PC-9 (cell line): ENCODE data around the gene PKNOX2. TPM values are rescaled to one million over a fixed set of nuclear protein-coding genes. Genes with fewer than 3 reads are reported as not detected.
A peak's percentile ranks its signal among the peaks of the same experiment; 100 is the strongest.

ENCODE experiments used
- BruUV-seq: library from RNA; stranded (reverse); fragments of 400-500 nt; replicated peaks from 2 replicates; lab custom pipeline; 2021; lab: Mats Ljungman, UMichigan
- CTCF ChIA-PET: fragments of 300-600 bp; sonication (Branson Sonifier 250); formaldehyde crosslinking; loops from one replicate; lab custom pipeline; 2022; ENCODE audit warnings: antibody characterized with exemption; lab: Charles Lee
- POLR2A ChIA-PET: fragments of 300-600 bp; sonication (Branson Sonifier 250); formaldehyde crosslinking; loops from one replicate; lab custom pipeline; 2022; ENCODE audit warnings: antibody characterized with exemption; ENCODE audit not compliant: unreplicated experiment; lab: Charles Lee
- DNase-seq, 2 experiments: peaks; one replicate each; pipeline versions ENCODE4 v3.0.0 to v3.0.0-alpha.2; 2015 to 2022; ENCODE audit warnings: mixed read lengths in 1 of 2
- H2AFZ ChIP-seq: fragments of 200-600 bp; sonication (generic); 2 replicates; pipeline ENCODE4 v1.8.1; 2017; ENCODE audit warnings: antibody characterized with exemption
- H3F3A ChIP-seq: fragments of 200-600 bp; sonication (generic); 2 replicates; pipeline ENCODE4 v1.8.1; 2017; ENCODE audit warnings: antibody characterized with exemption, mild to moderate bottlenecking, low read depth; ENCODE audit not compliant: insufficient read depth
- H3K27ac ChIP-seq: fragments of 200-600 bp; sonication (generic); 2 replicates; pipeline ENCODE4 v1.6.1; 2016; ENCODE audit warnings: mixed run types
- H3K27me3 ChIP-seq: fragments of 200-600 bp; sonication (generic); 2 replicates; pipeline ENCODE4 v1.6.1; 2016; ENCODE audit warnings: low read depth, mixed run types; ENCODE audit not compliant: insufficient read depth
- H3K36me3 ChIP-seq: fragments of 200-600 bp; sonication (generic); 2 replicates; pipeline ENCODE4 v1.6.1; 2016; ENCODE audit warnings: low read depth, mixed run types
- H3K4me1 ChIP-seq: fragments of 200-600 bp; sonication (generic); replicated peaks from 2 replicates; pipeline ENCODE4 v1.6.1; 2016; ENCODE audit warnings: mixed run types; ENCODE audit not compliant: insufficient read depth
- H3K4me2 ChIP-seq: fragments of 200-600 bp; sonication (generic); 2 replicates; pipeline ENCODE4 v1.6.1; 2017; ENCODE audit warnings: mixed run types
- H3K4me3 ChIP-seq: fragments of 200-600 bp; sonication (generic); 2 replicates; pipeline ENCODE4 v1.6.1; 2016; ENCODE audit warnings: mixed run types
- H3K79me2 ChIP-seq: fragments of 200-600 bp; sonication (generic); 2 replicates; pipeline ENCODE4 v1.6.1; 2017; ENCODE audit warnings: low read depth, mixed run types
- H3K9me2 ChIP-seq: fragments of 200-600 bp; sonication (generic); 2 replicates; pipeline ENCODE4 v1.8.1; 2017; ENCODE audit warnings: mild to moderate bottlenecking; ENCODE audit not compliant: insufficient read depth
- H3K9me3 ChIP-seq: fragments of 200-600 bp; sonication (generic); 2 replicates; pipeline ENCODE4 v1.8.1; 2016; ENCODE audit warnings: low read depth; ENCODE audit not compliant: insufficient read depth
- H4K20me1 ChIP-seq: fragments of 200-600 bp; sonication (generic); 2 replicates; pipeline ENCODE4 v1.8.1; 2017; ENCODE audit not compliant: insufficient read depth
- EZH2 ChIP-seq: fragments of 200-600 bp; sonication (generic); IDR thresholded peaks from 2 replicates; pipeline ENCODE4 v1.8.0; 2017; ENCODE audit warnings: antibody characterized with exemption, low read depth
- intact Hi-C: fragments of 100-400 bp; cut with micrococcal nuclease; formaldehyde crosslinking; loops from one replicate; pipeline ENCODE4 v1.10.0; 2022; ENCODE audit not compliant: unreplicated experiment
- total RNA-seq: library from RNA; stranded (reverse); gene quantifications from 2 replicates; pipeline ENCODE4 v1.2.3, GENCODE V29; 2021
- TF ChIP-seq, protein P1 (sequence below): fragments of 200-600 bp; sonication (generic); conservative IDR thresholded peaks from 2 replicates; pipeline ENCODE4 v1.6.1; 2017; ENCODE audit warnings: mixed run types, antibody characterized with exemption, mild to moderate bottlenecking, moderate library complexity

Gene PKNOX2
- total RNA-seq, 1 experiment from 2014 or later: not detected

DNA sequence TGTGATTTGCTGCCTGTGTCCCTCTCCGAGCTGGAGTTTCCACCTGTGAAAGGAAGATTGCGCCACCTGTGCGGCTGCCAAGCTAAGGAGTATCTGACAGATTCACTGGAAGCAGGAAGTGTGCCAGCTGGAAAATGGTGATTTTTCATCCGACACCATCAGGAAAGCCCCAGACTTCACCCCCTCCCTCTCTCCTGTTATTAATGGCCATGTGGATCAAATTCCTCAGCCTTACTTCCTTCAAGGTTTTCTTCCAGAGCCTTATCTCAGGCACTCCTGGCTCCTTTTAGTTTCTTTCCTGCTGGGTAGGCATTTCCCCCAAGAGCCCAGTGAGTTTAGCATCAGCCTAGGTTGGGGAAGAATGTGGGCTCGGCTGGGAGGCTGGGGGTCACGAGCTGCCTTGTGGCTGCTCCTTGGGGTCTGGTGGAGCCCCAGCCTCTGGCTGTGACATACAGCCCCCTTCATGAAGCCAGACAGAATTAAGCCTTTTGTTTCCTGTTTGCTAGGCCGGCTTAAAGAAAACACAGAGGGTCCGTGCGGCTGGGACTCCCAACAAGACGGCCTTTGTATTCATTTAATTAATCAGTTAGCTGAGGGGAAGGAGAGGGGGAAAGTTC lies 37.1 kb downstream of the PKNOX2 start:
- DNase-seq: peak in 1 of 2 experiments; percentile 57
- H3K4me3 ChIP-seq: no peak overlapping the region
- no peak for TF ChIP-seq EZH2
- TF ChIP-seq, protein P1, sequence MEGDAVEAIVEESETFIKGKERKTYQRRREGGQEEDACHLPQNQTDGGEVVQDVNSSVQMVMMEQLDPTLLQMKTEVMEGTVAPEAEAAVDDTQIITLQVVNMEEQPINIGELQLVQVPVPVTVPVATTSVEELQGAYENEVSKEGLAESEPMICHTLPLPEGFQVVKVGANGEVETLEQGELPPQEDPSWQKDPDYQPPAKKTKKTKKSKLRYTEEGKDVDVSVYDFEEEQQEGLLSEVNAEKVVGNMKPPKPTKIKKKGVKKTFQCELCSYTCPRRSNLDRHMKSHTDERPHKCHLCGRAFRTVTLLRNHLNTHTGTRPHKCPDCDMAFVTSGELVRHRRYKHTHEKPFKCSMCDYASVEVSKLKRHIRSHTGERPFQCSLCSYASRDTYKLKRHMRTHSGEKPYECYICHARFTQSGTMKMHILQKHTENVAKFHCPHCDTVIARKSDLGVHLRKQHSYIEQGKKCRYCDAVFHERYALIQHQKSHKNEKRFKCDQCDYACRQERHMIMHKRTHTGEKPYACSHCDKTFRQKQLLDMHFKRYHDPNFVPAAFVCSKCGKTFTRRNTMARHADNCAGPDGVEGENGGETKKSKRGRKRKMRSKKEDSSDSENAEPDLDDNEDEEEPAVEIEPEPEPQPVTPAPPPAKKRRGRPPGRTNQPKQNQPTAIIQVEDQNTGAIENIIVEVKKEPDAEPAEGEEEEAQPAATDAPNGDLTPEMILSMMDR: no peak
- H3K36me3 ChIP-seq: no peaks in the 10 kb centered on the region
- H3K27me3 ChIP-seq: peaks cover 8% of the 10 kb centered on the region; the same call in 1 of the 2 replicates
- no peaks in the 10 kb centered on the region for H3K9me2 ChIP-seq
- H3K4me1 ChIP-seq: no peaks in the 10 kb centered on the region
- no peaks in the 10 kb centered on the region for H3K79me2 ChIP-seq
- ChIA-PET CTCF (no interaction called here), POLR2A (no interaction called here)
- H2AFZ ChIP-seq: no peak overlapping the region
- peak overlapping the region; percentile 15 for H3K4me2 ChIP-seq
- H3K27ac ChIP-seq: no peak overlapping the region
- no peaks in the 10 kb centered on the region for H4K20me1 ChIP-seq
- BruUV-seq: no TSS peak
- no peaks in the 10 kb centered on the region for H3K9me3 ChIP-seq
- intact Hi-C loops: no loop called here
- no peaks in the 10 kb centered on the region for H3F3A ChIP-seq

DNA sequence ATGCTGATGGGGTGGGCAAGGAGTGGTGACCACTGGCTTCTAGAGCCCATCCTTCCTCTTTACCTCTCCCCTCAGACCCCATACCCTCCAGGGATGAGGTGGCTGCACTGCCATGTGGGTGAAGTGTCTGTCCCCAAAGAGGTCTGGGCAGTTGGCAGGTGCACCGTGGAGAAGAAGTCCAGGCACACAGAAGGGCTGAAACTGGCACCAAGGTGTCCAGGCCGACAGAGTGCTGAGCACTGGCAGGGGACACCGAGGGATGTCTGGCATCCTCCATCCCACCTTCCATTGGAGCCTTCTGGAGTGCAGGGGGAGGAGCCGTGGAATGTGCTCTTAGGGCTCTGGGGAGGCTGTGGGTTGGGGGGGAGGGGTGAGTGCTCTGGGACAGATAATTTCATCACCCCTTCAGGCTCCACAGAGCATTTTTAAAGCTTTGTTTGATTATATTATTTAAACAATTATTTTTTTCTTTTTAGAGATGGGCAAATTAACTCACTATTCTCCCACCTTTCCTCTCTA lies 37.9 kb downstream of the PKNOX2 start:
- Histone ChIP-seq H3K27ac (no peak overlapping the region), H2AFZ (no peak overlapping the region), H3K4me2 (no peak overlapping the region), H3K9me2 (no peaks in the 10 kb centered on the region), H3K4me3 (no peak overlapping the region), H3K4me1 (no peaks in the 10 kb centered on the region), H3K9me3 (no peaks in the 10 kb centered on the region), H3K79me2 (no peaks in the 10 kb centered on the region), H3K36me3 (no peaks in the 10 kb centered on the region), H4K20me1 (no peaks in the 10 kb centered on the region), H3K27me3 (peaks cover 11% of the 10 kb centered on the region; the same call in 1 of the 2 replicates), H3F3A (no peaks in the 10 kb centered on the region)
- POLR2A ChIA-PET: no interaction called here
- intact Hi-C loops: no loop called here
- TF ChIP-seq EZH2: no peak
- TF ChIP-seq, protein P1: no peak
- CTCF ChIA-PET: no interaction called here
- DNase-seq: no peak
- BruUV-seq: no TSS peak

- H3K36me3 ChIP-seq: no peaks in the 10 kb centered on the region
- H3K9me2 ChIP-seq: no peaks in the 10 kb centered on the region
- H2AFZ ChIP-seq: no peak overlapping the region
- no peaks in the 10 kb centered on the region for H4K20me1 ChIP-seq
- BruUV-seq: no TSS peak
- DNase-seq: no peak
- TF ChIP-seq, protein P1: no peak
- no peak for TF ChIP-seq EZH2
- CTCF ChIA-PET: no interaction called here
- H3K27ac ChIP-seq: no peak overlapping the region
- H3F3A ChIP-seq: no peaks in the 10 kb centered on the region
- H3K4me2 ChIP-seq: no peak overlapping the region
- no peak overlapping the region for H3K4me3 ChIP-seq
- no peaks in the 10 kb centered on the region for H3K4me1 ChIP-seq
- intact Hi-C loops: no loop called here
- no peaks in the 10 kb centered on the region for H3K9me3 ChIP-seq
- POLR2A ChIA-PET: no interaction called here
- 0 out of 2 replicates have a peak, but pooled peaks cover 8% of the 10 kb centered on the region for H3K27me3 ChIP-seq
- H3K79me2 ChIP-seq: no peaks in the 10 kb centered on the region
These were observed 38.4 kb downstream of the PKNOX2 start for GRCh38 chr11:125202977-125203376.
